ENCODE results near the gene TMEM87B. TPM values are rescaled to one million over a fixed set of nuclear protein-coding genes. Genes with fewer than 3 reads are reported as not detected.

The TMEM87B gene
- polyA plus RNA-seq, 1 donor from 2014 or later: 12.8 TPM

- H3K9me3 ChIP-seq (ENCODE audit: low read length): no peaks in the 10 kb centered on the region
- H3K36me3 ChIP-seq (ENCODE audit: insufficient read depth, low read length): no peaks in the 10 kb centered on the region
- H2AFZ ChIP-seq (ENCODE audit: low read depth, low read length): no peak overlapping the region
- H3K27ac ChIP-seq (ENCODE audit: low read length): no peak overlapping the region
- H4K20me1 ChIP-seq (ENCODE audit: insufficient read depth): no peaks in the 10 kb centered on the region
- H3K4me3 ChIP-seq (ENCODE audit: low read length): no peak overlapping the region
- no peak overlapping the region for H3K4me2 ChIP-seq (ENCODE audit: low read length)
- H3F3A ChIP-seq (ENCODE audit: insufficient read depth, low read length, poor library complexity, severe bottlenecking): no peaks in the 10 kb centered on the region
- no peaks in the 10 kb centered on the region for H3K9me2 ChIP-seq (ENCODE audit: insufficient read depth, low read length)
- H3K27me3 ChIP-seq (ENCODE audit: insufficient read depth, low read depth, low read length): peaks cover 15% of the 10 kb centered on the region
- no peak overlapping the region for H3K9ac ChIP-seq (ENCODE audit: low read length)
- no peaks in the 10 kb centered on the region for H3K79me2 ChIP-seq (replicated peaks; ENCODE audit: insufficient read depth, low read length)
- TF ChIP-seq TAF1 (IDR thresholded peaks at IDR 0.05; ENCODE audit: low read depth) (no peak), EZH2 (IDR thresholded peaks at IDR 0.05; ENCODE audit: borderline replicate concordance, insufficient read depth, low read length, poor library complexity, severe bottlenecking) (no peak), SMC3 (conservative IDR thresholded peaks at IDR 0.05; ENCODE audit: poor library complexity) (no peak)
These were observed 87.5 kb downstream of the TMEM87B start for GRCh38 chr2:112142525-112143078.

GRCh38 chr2:112143150-112143549 lies 88.1 kb downstream of the TMEM87B start:
- H3K9me2 ChIP-seq (ENCODE audit: insufficient read depth, low read length): no peaks in the 10 kb centered on the region
- H4K20me1 ChIP-seq (ENCODE audit: insufficient read depth): no peaks in the 10 kb centered on the region
- H3K27ac ChIP-seq (ENCODE audit: low read length): no peak overlapping the region
- no peaks in the 10 kb centered on the region for H3K9me3 ChIP-seq (ENCODE audit: low read length)
- no peaks in the 10 kb centered on the region for H3K79me2 ChIP-seq (replicated peaks; ENCODE audit: insufficient read depth, low read length)
- TF ChIP-seq CTCF (IDR thresholded peaks at IDR 0.05; ENCODE audit: poor library complexity, severe bottlenecking): no peak
- no peak for TF ChIP-seq POLR2AphosphoS5 (IDR thresholded peaks at IDR 0.05)
- TF ChIP-seq SMC3 (conservative IDR thresholded peaks at IDR 0.05; ENCODE audit: poor library complexity): no peak
- no peak for TF ChIP-seq RAD21 (conservative IDR thresholded peaks at IDR 0.05)
- no peak for TF ChIP-seq EP300 (conservative IDR thresholded peaks at IDR 0.05; ENCODE audit: poor library complexity, severe bottlenecking)
- TF ChIP-seq TAF1 (IDR thresholded peaks at IDR 0.05; ENCODE audit: low read depth): no peak
- no peak for TF ChIP-seq REST (IDR thresholded peaks at IDR 0.05; ENCODE audit: borderline replicate concordance)
- no peak for TF ChIP-seq MXI1 (conservative IDR thresholded peaks at IDR 0.05; ENCODE audit: poor library complexity, severe bottlenecking)
- TF ChIP-seq EZH2 (IDR thresholded peaks at IDR 0.05; ENCODE audit: borderline replicate concordance, insufficient read depth, low read length, poor library complexity, severe bottlenecking): no peak
- no peak overlapping the region for H3K4me2 ChIP-seq (ENCODE audit: low read length)
- H3K36me3 ChIP-seq (ENCODE audit: insufficient read depth, low read length): no peaks in the 10 kb centered on the region
- peaks cover 10% of the 10 kb centered on the region for H3K27me3 ChIP-seq (ENCODE audit: insufficient read depth, low read depth, low read length)
- H3F3A ChIP-seq (ENCODE audit: insufficient read depth, low read length, poor library complexity, severe bottlenecking): no peaks in the 10 kb centered on the region
- H2AFZ ChIP-seq (ENCODE audit: low read depth, low read length): no peak overlapping the region
- no peak overlapping the region for H3K4me3 ChIP-seq (ENCODE audit: low read length)
- no peak overlapping the region for H3K9ac ChIP-seq (ENCODE audit: low read length)

Data from neural cell (in vitro differentiated cells).